ENCODE measurements around the gene CDC123. TPM values are rescaled to one million over a fixed set of nuclear protein-coding genes. Genes with fewer than 3 reads are reported as not detected.

CDC123 gene
- total and polyA plus RNA-seq, 7 donors: 33.8 to 70.3 (median 50.8) TPM

- Histone ChIP-seq H3K4me1 (peaks cover 0 to 7% (median 5%) of the 10 kb centered on the region in 4 donors), H3K9me3 (no peaks in the 10 kb centered on the region), H3K27me3 (no peaks in the 10 kb centered on the region), H3K4me3 (no peak overlapping the region), H3K27ac (no peak overlapping the region), H3K36me3 (peaks cover 0 to 42% (median 19%) of the 10 kb centered on the region in 4 donors)
- 68 to 80% methylated on average over 6 of the region's 6 CpGs for WGBS, 2 donors
- no peak for TF ChIP-seq EP300 (IDR thresholded peaks at IDR 0.05)
- TF ChIP-seq CTCF (IDR thresholded peaks at IDR 0.05): no peak
- TF ChIP-seq POLR2AphosphoS5 (IDR thresholded peaks at IDR 0.05): no peak
- no peak for TF ChIP-seq POLR2A (IDR thresholded peaks at IDR 0.05)
- DNase-seq: no peak
- intact Hi-C loops (cut with DNase I): no loop called here
Observed at GRCh38 chr10:12188656-12189055, 7.3 kb upstream of the CDC123 start.

GRCh38 chr10:12189426-12189825 is 6.6 kb upstream of the CDC123 start:
- no peak for DNase-seq
- no peaks in the 10 kb centered on the region for H3K9me3 ChIP-seq
- no peak for TF ChIP-seq POLR2AphosphoS5 (IDR thresholded peaks at IDR 0.05)
- TF ChIP-seq CTCF (IDR thresholded peaks at IDR 0.05): no peak
- no peak for TF ChIP-seq POLR2A (IDR thresholded peaks at IDR 0.05)
- no peak for TF ChIP-seq EP300 (IDR thresholded peaks at IDR 0.05)
- intact Hi-C loops (cut with DNase I): no loop called here
- 96 to 97% methylated on average over 10 of the region's 10 CpGs for WGBS, 2 donors
- peaks cover 0 to 15% (median 13%) of the 10 kb centered on the region in 4 donors for H3K4me1 ChIP-seq
- H3K27ac ChIP-seq: no peak overlapping the region
- no peaks in the 10 kb centered on the region for H3K27me3 ChIP-seq
- H3K4me3 ChIP-seq: no peak overlapping the region
- peaks cover 0 to 34% (median 17%) of the 10 kb centered on the region in 4 donors for H3K36me3 ChIP-seq

GRCh38 chr10:12191715-12192114 is 4.3 kb upstream of the CDC123 start:
- no peak overlapping the region for H3K27ac ChIP-seq
- no peaks in the 10 kb centered on the region for H3K9me3 ChIP-seq
- no peak for DNase-seq
- TF ChIP-seq CTCF (IDR thresholded peaks at IDR 0.05): no peak
- no peak for TF ChIP-seq POLR2A (IDR thresholded peaks at IDR 0.05)
- no peak for TF ChIP-seq EP300 (IDR thresholded peaks at IDR 0.05)
- no peak for TF ChIP-seq POLR2AphosphoS5 (IDR thresholded peaks at IDR 0.05)
- peaks cover 0 to 26% (median 20%) of the 10 kb centered on the region in 4 donors for H3K4me1 ChIP-seq
- peaks cover 0 to 14% (median 4%) of the 10 kb centered on the region in 4 donors for H3K36me3 ChIP-seq
- H3K4me3 ChIP-seq: no peak overlapping the region
- H3K27me3 ChIP-seq: no peaks in the 10 kb centered on the region
- WGBS, 2 donors: 70 to 82% methylated on average over 3 of the region's 3 CpGs
- intact Hi-C loops (cut with DNase I): no loop called here

GRCh38 chr10:12193193-12193592 is 2.8 kb upstream of the CDC123 start:
- Histone ChIP-seq H3K36me3 (peaks cover 0 to 7% (median 0%) of the 10 kb centered on the region in 4 donors), H3K4me3 (no peak overlapping the region), H3K27ac (no peak overlapping the region), H3K4me1 (peaks cover 0 to 41% (median 35%) of the 10 kb centered on the region in 4 donors), H3K27me3 (no peaks in the 10 kb centered on the region), H3K9me3 (no peaks in the 10 kb centered on the region)
- DNase-seq: no peak
- TF ChIP-seq EP300 (IDR thresholded peaks at IDR 0.05) (no peak), POLR2AphosphoS5 (IDR thresholded peaks at IDR 0.05) (no peak), CTCF (IDR thresholded peaks at IDR 0.05) (no peak)
- intact Hi-C loops (cut with DNase I): no loop called here
- WGBS, 2 donors: 86 to 92% methylated on average over 5 of the region's 5 CpGs

GRCh38 chr10:12194752-12195271 is 1.2 kb upstream of the CDC123 start:
- peak; percentile 79 for DNase-seq
- Histone ChIP-seq H3K4me3 (peak overlapping the region; percentile 62 to 95 (median 82)), H3K27me3 (no peaks in the 10 kb centered on the region), H3K36me3 (peaks cover 0 to 20% (median 2%) of the 10 kb centered on the region in 4 donors), H3K27ac (peak overlapping the region; percentile 86 to 93 (median 88)), H3K4me1 (peaks cover 0 to 43% (median 37%) of the 10 kb centered on the region in 4 donors), H3K9me3 (no peaks in the 10 kb centered on the region)
- intact Hi-C loops (cut with DNase I): loop anchor here (2.0 kb wide), 1 partner anchor 66 kb away; the partner anchor contains the start of gene SEC61A2
- no peak for TF ChIP-seq EP300 (IDR thresholded peaks at IDR 0.05)
- peak in 2 of 4 donors; percentile 9 for TF ChIP-seq POLR2AphosphoS5 (IDR thresholded peaks at IDR 0.05)
- WGBS, 2 donors: 1 to 8% methylated on average over 27 of the region's 27 CpGs

Measured in sigmoid colon (tissue), 7 donors.